HG03460 (cell line): Measurements from ENCODE around the gene SLC7A1.
A peak's percentile ranks its signal among the peaks of the same experiment; 100 is the strongest.
"Not testable (repeated sequence)": the region's sequence is repeated elsewhere in the genome, so short reads cannot be mapped to it uniquely, and the experiment has no call there.

Experiments used
- ATAC-seq: cut with Tn5 transposase; IDR thresholded peaks from one replicate; pipeline ENCODE4 v1.9.1; 2021; ENCODE audit not compliant: unreplicated experiment

The SLC7A1 gene

DNA sequence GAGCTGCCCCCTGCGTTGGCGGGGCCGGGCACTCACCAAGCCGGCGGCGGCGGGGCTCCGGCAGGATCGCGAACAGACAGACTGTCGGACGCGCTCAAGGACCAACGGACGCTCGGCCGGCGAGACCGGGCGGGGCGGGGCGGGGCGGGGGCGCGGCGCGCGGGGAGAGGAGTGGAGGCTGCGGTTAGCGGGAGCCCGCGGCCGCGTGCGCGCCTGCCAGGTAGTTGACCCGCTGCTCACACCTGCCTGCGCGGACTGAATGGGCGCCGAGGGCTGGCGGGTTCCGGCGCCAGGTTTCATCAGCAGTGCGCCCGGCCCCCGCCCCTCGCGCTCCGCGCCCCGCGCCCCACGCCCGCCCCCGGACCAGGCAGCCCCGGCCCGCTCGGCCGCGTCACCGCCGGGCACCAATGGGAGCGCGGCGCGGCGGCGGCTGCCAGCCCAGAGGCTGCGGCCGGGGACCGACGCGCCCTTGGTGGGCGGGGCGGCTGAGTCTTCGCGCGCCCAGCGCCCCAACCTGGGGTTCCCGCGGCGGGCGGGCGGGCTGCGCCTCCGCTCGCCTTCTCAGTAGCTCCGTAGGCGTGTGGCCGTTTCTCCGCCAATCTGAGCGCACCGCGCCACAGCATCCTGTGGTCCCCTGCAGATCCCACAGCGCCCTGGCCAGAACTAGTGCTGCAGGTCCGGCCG is at the start of gene SLC7A1:
TSS of gene SLC7A1 (minus strand) at position 309 of the 684 bp plus-strand sequence. CDS start 59,500 bp downstream, outside the sequence.
- ATAC-seq: peak; percentile 85

DNA sequence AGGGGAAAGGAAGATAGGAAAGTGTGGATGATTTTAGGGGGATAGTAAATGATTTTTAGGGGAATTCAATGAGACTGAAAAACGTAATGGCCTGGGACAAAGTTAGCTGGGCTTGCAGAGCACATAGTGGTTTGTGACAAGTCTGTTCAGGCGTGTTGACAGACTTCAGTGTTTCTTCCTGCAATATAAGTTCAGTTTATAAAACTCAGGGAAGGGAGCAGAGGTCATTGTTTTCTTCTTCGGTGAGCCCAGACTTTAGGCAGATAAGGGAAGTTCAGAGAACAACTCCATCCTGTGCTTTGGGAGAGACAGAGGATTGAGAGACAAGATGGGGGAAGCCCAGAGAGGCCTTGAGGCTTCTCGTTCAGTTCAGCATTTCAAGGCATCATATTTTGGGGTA is 45.2 kb upstream of the SLC7A1 start:
- no peak for ATAC-seq

DNA sequence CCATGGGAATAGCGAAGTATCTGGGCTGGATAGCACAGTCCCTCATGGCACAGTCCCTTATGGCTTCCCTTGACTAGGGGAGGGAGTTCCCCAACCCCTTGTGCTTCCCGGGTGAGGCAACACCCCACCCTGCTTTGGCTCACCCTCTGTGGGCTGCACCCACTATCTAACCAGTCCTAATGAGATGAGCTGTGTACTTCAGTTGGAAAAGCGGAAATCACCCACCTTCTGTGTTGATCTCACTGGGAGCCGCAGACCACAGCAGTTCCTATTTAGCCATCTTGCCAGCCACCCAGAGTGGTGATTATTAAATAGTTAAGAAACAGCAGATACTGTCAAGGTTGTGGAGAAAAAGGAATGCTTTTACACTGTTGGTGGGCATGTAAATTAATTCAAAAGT is 41.3 kb upstream of the SLC7A1 start:
- not testable (repeated sequence) for ATAC-seq

DNA sequence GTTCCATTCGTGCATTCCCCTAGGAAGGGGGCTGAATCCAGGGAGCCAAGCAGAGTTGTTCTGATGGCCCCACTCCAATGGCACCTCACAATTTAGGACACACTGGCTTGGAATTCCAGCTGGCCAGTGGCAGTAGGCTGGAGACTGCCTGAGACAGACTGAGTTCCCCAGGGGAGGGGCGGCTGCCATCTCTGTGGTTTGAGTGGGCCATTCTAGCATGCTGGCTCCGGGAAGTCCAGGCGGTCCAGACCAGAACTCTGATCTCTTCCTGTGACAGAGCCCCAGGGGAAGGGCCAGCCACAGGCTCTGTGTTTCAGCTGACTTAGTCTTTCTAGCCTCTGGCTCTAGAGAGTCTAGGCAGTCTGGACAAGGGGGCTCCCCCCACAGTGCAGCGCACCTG is 29.5 kb upstream of the SLC7A1 start:
- no peak for ATAC-seq

DNA sequence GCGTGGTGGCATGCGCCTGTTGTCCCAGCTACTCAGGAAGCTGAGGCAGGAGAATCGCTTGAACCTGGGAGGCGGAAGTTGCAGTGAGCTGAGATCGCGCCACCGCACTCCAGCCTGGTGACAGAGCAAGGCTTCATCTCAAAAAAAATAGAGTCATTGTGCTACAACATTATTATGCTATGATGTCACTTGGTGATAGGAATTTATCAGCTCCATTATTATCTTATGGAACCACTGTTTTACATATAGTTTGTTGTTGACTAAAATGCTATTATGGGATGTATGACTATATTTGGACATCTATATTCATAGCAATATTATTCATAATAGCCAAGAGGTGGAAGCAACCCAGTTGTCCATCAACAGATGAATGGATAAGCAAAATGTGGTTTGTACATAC is 26.4 kb upstream of the SLC7A1 start:
- ATAC-seq: no peak

DNA sequence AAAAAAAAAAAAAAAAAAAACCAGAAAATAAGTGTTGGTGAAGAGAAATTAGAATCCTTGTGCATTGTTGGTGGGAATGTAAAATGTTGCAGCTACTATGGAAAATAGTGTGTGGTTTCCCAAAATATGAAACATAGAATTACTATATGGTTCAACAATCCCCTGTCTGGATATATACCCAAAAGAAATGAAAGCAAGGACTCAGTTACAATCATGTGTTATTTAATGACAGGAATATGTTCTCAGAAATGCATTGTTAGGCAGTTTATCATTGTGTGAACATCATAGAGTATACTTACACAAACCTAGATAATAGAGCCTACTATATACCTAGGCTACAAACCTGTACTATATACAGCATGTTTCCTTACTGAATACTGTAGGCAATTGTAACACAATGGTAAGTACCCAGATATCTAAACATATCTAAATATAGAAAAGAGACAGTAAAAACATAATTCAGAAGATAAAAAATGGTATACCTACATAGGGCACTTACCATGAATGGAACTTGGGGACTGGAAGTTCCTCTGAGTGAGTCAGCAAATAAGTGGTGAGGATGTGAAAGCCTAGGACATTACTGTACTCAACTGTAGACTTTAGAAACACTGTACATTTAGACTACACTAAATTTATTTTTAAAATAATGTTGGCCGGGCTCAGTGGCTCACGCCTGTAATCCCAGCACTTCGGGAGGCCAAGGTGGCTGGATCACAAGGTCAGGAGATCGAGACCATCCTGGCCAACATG is 25.7 kb upstream of the SLC7A1 start:
- no peak for ATAC-seq

DNA sequence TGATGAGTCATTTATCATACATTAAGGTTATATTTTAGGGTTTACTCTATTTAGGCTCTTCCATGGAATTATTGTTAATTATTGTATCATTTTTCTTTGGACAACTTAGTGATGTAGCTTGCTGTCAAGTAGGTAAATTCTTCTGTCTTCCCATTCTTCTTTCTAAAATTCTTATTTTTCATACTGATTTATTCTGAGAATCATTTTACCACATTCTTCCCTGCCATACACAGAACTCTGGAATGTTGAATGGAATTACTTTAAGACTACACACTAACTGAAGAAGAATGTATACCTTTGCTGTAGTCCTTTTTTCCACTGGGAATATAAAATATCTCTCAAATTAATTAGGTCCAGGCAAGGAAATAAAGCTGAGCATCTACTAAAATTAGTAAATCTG is 24.5 kb upstream of the SLC7A1 start:
- ATAC-seq: no peak

DNA sequence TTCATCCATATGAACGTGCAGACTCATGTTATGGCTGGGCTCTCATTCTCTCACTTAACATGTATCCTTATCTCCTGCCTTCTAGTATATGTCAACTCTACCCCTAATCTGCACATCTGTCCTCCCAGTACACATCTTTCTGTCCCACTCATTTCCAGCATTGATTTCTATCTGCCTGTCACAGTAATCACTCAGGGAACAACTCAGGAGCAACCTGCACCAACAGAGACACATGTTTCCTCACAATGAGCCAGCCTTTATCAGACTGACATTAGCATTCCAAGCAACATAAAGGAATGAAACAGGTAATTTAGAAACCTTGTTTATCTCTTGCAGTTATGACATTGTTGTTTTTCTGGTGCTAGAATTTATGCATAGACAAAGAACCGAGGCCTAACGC is 17.6 kb upstream of the SLC7A1 start:
- ATAC-seq: no peak

DNA sequence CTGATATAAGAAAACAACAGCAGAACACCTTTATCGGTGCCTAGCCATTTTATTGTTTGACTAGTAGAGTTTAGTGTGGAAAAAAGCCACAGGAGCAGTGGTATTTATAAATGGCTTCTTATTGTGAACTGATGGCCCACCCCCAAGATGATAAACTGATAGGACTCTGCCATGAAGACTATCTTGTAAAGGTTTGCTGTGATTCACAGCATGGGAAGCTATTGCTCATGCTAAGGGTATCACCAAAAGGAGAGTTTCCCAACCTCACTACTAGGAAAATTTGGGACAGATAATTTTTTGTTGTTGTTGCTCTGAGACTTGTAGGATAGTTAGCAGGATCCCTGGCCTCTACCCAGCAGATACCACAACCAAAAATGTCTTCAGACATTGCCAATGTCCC is 12.0 kb upstream of the SLC7A1 start:
- ATAC-seq: no peak

DNA sequence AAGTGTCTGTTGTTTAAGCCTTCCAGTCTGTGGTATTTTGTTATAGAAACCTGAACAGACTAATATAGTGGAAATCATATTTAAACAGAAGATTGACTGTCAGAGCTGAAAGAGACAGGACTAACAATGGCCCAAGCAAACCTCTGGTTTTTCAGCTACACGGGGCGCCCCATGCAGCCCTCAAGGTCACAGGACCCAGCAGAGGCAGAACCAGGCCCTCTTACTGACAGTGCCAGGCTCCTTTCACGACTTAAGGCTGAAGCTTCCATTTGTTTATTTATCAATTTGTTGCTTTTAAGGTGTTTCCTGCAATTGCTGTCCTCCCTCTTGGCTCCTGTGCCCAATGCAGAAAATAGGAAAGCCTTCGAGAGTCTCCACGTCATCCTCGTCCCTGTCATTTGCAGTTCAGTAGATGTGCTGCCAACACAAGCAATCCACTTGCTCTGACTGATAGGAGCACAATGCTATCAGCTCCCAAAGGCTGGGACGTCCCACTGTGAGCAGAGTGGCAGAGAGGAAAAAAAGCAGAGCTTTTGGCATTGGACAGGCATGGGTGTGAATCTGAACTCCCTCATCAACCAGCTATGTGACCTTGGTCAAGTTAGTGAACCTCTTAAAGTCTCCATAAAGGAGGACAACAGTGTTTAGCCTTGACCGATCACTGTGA is 10.5 kb upstream of the SLC7A1 start:
- no peak for ATAC-seq

DNA sequence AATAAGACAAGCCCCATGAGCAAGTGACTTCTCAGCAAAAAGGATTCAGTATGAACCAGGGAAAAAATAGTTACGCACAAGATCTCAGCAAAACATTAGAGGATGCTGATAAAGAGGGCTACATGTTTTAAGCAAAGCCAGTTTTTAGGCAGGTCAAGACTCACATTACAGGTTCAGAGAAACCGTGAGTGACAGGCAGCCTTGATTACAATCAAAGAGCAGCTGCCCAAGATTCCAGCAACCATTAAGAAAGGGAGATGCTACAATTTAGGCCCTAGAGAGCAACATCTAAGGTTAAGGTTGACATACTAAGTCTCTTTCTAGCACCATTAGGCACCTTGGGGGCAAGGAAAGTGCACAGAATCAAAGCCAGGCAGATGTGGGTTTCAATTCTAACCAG is 2.8 kb upstream of the SLC7A1 start:
- ATAC-seq: no peak

DNA sequence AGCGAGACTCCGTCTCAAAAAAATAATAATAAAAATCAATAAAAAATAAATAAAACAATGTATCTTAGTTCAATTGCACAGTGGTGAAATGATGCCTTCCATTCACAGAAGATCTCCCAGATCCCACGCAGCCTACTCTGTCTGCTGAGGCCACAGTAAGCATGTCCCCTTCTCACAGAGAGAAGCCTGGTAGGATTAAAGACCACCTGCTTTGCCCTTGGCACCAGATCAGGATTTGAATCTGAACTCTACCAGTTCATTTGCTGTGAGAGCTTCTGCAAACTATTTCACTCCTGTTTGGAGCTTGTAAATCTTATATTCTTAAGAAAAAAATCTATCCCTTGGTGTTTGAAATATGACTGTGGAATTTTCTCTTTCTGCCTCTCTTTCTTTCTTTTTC is 2.2 kb upstream of the SLC7A1 start:
- ATAC-seq: no peak

DNA sequence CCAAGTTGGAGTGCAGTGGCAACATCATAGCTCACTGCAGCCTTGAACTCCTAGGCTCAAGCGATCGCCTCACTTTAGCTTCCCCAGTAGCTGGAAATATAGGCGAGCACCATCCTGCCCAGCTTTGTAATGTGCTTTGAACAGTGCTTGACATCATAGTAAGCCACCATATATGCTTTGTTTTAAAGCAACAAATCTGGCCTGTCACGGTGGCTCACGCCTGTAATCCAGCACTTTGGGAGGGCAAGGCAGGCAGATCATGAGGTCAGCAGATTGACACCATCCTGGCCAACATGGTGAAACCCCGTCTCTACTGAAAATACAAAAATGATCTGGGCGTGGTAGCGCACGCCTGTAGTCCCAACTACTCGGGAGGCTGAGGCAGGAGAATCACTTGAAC is 1.8 kb upstream of the SLC7A1 start:
- no peak for ATAC-seq

DNA sequence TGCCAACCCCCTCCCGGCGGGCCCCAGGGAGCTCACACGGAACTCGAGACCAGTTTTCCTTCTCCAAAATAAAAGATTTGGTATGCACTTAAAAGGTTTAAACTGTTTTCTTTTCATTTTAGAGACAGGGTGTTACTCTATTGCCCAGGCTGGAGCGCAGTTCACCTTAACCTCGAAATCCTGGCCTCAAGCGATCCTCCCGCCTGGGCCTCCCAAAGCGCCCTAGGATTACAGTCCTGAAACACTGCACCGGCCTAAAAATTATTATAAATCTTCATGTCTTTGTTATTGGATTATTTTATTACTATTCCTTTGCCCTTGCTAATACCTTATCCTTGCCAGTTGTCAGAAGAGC is 553 bp upstream of the SLC7A1 start:
- no peak for ATAC-seq

DNA sequence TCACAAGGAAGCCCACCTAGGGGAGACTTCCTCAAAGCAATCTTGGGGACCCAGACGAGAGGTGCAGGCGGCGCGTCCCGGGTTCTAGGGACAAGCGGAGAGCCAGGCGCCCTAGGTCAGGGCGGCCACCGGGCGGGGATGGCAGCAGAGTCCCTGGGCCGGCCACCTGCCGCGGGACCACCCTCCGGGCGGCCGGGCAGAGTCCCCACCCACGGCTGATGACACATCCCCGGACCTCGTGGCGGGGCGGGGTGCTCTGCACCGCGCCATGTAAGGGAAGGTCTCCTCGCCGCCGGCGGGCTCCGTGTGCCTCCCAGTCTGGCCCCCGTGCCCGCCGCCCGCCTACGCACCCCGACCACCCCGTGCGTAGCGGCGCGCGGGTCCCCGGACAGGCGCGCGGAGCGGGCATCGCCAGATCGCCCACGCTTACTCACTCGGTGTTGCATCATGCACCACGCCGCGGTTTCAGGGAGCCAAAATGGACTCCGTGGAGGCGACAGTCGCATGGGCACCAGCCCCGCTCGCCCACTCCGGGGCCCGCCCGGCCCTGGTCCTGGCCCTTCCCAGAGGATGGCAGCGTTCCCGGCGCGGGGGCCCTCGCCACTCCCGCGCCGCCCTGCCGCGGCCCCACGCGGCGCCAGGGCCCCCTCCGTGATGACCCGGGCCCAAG is 643 bp downstream of the SLC7A1 start:
- ATAC-seq: peak; percentile 42

DNA sequence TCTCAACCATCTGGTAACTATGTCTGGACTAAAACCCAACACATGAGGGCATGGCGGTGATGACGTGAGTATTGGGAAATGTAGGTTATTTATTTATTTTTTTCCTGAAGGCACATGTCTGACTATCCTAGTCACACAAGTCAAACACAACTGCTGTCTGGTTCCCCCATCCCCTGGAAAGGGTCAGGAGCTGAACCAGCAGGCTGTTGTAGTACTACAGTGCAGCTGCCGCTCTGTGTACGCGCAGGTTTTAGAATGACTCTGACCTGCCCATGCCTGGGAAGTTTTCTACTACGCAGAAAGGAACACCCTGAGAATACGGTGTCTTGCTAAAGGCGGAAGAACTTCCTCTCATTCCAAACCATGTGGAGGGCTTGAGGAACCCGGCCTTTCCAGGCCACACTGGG is 1.2 kb downstream of the SLC7A1 start:
- ATAC-seq: peak; percentile 29

DNA sequence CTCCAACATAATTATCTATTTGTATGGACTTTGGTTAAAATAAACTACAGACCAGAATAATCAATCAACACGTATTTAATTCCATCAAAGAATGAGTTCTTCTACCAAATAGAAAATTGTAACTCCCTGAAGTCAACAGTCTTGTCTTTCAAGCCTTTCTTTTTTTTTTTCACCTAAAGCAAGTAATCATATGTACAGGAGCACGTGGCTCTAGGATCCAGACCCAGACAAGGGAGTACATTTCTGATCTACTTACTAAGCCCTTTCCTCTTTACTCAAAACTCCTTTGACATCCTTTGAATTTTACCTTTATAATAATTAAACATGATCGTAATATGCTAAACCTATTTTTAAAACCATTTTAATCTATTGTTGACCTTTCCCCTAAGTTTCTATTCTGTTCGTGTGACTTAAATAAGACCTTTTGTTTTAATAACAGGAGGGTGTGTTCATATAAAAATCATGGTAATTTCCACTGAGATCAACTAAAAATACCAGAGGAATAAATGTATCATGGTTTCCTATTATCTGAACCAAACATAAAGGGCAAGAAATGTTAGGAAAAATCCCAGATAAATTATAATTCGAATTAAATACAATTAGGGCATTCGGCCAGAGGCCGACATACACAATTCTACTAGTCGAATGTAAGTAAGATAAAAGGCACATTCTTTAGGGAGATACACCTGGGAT is 1.7 kb downstream of the SLC7A1 start:
- ATAC-seq: no peak

DNA sequence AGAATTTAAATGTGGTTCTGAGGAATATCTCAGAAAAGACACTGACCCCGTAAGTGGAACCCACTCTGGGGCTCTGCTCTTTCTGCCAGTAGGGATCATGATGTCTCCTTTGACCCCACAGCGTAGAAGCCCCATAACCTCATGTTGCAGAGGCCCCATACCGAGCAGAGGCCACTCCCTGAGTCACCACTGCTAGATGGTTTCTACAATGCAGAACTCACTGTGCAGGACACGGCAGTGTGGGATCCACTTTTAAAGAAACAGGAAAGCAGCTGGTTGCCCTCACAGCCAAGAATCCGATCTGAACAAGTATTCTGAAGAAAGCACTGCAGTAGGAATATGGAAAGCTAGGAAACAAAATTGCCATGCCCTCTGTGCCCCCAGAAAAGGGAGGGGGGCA is 4.2 kb downstream of the SLC7A1 start:
- no peak for ATAC-seq

DNA sequence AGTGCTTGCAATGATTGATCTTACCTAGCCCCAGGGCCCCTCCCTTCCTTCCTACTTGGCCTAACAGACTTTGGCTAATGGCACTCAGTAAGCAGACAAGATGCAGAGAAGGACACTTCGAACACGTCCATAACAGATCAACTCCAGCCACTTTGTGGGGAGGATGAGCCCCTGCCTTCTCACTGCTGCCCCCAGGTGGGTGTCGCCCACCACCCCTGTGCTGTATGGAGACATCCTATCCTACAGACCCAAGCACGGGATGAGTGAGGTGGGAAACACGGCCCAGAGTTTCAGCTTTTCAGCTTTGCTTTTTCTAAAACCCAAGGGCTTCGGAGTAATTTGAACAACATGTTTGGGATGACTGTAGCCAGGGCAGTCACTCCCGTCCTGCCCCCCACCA is 5.5 kb downstream of the SLC7A1 start:
- ATAC-seq: no peak

DNA sequence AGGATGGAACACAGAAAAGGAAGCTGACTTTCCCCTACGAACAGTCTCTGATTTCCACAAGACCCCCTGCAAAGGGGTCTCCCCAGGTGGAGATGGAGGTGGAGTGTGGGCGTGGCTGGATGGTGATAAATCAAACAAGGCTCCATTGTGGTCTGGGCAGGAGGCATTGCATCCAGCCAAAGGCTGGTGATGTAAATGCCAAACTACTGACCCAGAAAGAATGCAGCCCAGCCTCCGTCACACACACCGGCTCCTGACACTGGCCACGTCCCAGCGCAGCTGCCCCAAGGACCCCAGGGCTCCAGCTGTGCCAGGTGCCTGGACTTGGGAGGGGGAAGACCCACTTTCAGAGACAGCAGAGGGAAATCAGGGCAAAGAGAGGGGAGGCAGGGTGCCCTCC is 6.3 kb downstream of the SLC7A1 start:
- no peak for ATAC-seq

DNA sequence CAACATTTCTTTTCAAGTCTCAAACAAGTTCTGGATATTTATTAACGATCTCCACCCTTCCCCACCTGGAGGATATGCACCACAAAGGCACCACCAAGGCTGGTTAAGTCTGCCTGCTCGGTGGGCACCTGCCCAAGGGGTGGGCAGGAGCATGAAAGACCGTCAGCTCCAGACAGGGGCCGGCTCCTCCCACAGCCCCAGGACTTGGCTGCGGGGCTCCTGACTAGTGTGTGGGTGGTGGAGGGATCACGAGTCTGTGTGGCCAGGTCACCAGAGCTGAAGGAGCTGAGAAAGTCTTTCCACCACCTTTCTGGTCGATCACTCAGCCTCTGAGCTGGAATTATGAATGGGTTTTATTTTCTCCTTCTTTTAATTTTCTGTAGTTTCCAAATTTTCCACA is 7.8 kb downstream of the SLC7A1 start:
- ATAC-seq: no peak
